Stimulated activated naive CD8-positive, alpha-beta T cell treated with anti-CD3 and anti-CD28 coated beads, Interleukin-15, Interleukin-2, amounts not matched to agents 100 ng/mL and 50 ng/mL, for 24 hours (primary cell): ENCODE data around the gene TRIM3.
"Not testable (repeated sequence)": the region's sequence is repeated elsewhere in the genome, so short reads cannot be mapped to it uniquely, and the experiment has no call there.

ENCODE experiments used
- H3K27ac Mint-ChIP-seq: one replicate; pipeline ENCODE4 v1.8.0; 2021; ENCODE audit warnings: mild to moderate bottlenecking, mixed read lengths
- H3K27me3 Mint-ChIP-seq: one replicate; pipeline ENCODE4 v1.8.0; 2021; ENCODE audit warnings: mixed read lengths
- H3K36me3 Mint-ChIP-seq: one replicate; pipeline ENCODE4 v1.8.0; 2021; ENCODE audit warnings: low read depth, mixed read lengths
- H3K4me1 Mint-ChIP-seq: one replicate; pipeline ENCODE4 v1.8.0; 2021; ENCODE audit warnings: low read depth, mixed read lengths
- H3K4me3 Mint-ChIP-seq: one replicate; pipeline ENCODE4 v1.8.0; 2021; ENCODE audit warnings: mild to moderate bottlenecking, mixed read lengths
- H3K9me3 Mint-ChIP-seq: one replicate; pipeline ENCODE4 v1.8.0; 2021; ENCODE audit warnings: mixed read lengths

TRIM3 gene

DNA sequence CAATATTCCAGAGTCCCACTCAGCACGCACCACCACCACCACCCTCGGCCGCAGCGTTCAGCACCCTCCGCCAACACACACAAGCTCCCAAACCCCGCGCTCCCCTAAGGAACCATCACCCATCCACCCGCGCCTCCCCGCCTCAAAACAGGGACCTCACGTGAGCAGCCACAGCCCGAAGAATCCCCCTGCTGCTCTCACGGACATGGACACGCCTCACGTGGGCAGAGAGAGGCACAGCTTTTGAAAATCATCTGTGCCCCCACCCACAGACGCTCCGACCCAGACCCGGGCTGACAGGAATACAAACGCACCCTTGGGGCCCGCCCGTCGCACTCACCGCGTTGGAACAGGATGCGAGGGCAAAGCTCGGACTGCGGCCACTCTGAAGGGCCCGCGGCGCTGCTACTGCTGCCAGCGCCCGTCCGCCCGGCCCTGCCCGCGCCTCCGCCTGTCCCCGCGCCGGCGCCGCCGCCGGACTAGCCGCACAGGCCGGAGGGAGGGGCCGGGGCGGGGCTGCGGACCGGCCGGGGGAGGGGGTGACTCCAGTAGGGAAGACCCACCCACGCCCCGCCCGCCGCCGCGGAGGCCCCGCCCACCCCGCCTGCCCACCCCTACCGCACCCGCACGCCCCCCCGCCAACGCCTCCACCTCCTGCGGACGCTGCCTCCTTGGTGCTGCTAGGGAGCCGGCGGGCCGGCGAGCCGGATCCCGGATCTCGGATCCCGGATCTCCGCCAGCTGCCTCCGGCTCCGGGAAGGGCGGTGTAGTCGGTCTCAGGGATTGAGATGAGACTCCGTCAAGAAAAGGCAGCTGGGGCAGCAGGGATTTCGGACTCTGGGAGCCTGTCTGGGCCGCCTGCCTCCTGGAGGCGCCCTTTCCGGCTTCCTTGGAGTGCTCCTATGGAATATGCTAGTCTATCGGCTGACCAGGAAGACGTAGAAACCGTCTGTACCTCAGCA is at the start of gene TRIM3:
TSS of gene TRIM3 (minus strand) at position 491 of the 962 bp plus-strand sequence. CDS start 8,246 bp downstream, outside the sequence.
- H3K4me1 Mint-ChIP-seq = peaks cover 12% of the 10 kb centered on the region
- no peaks in the 10 kb centered on the region for H3K27me3 Mint-ChIP-seq
- H3K4me3 Mint-ChIP-seq = peak within 1 kb of the TSS; percentile 81
- H3K9me3 Mint-ChIP-seq = no peaks in the 10 kb centered on the region
- peak within 1 kb of the TSS; percentile 37 for H3K27ac Mint-ChIP-seq
- peaks cover 17% of the 10 kb centered on the region for H3K36me3 Mint-ChIP-seq

DNA sequence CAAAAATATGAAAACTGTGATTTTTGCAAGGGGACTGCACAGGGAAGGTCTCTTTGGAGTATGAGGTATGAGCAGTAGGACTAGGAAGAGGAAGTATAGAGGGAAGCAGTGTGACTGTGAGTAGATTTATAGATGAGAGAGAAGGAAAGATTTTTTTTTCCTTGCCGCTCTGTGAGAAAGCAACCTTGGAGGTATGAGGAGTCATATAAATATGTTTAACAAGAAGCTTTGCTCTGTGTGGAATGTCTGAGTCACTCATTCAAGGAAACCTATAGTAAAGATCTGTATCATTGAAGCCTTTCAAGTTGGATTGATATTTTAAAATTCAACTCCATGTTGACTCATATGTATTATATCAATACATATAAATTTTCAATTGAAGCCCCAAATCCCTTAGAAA is 49.5 kb upstream of the TRIM3 start:
- Mint-ChIP-seq H3K27me3 (no peaks in the 10 kb centered on the region), H3K9me3 (no peaks in the 10 kb centered on the region), H3K27ac (peak overlapping the region; percentile 49), H3K4me3 (no peak overlapping the region), H3K4me1 (peaks cover 45% of the 10 kb centered on the region), H3K36me3 (peaks cover 57% of the 10 kb centered on the region)

- H3K9me3 Mint-ChIP-seq, H3K4me3 Mint-ChIP-seq, H3K27me3 Mint-ChIP-seq: not testable (repeated sequence)
- Mint-ChIP-seq H3K4me1 (peaks cover 40% of the 10 kb centered on the region), H3K27ac (peak overlapping the region; percentile 37), H3K36me3 (peaks cover 63% of the 10 kb centered on the region)
Measured at GRCh38 chr11:6521946-6522345, 48.2 kb upstream of the TRIM3 start.

DNA sequence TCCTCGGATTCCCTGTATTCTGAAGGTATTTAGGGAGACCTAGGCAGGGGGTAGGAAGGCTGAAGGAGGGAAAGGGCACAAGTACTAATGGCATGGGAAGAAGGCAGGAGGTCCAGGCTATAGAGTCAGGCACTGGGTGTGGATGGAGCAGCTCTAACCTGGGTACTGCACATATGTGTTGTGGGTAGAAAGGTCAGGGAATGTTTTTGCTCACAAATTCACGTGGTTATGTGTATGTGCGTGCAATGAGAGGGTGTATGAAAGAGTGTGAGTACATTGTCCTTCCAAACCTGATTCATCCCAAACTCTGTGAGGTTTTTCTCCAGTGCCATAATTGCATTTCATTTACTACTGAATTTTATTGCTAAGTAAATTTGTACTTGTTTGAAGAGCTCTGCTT is 46.5 kb upstream of the TRIM3 start:
- H3K27ac Mint-ChIP-seq = no peak overlapping the region
- H3K27me3 Mint-ChIP-seq = no peaks in the 10 kb centered on the region
- H3K4me1 Mint-ChIP-seq = peaks cover 24% of the 10 kb centered on the region
- no peaks in the 10 kb centered on the region for H3K9me3 Mint-ChIP-seq
- peaks cover 70% of the 10 kb centered on the region for H3K36me3 Mint-ChIP-seq
- no peak overlapping the region for H3K4me3 Mint-ChIP-seq

- Mint-ChIP-seq H3K9me3 (no peaks in the 10 kb centered on the region), H3K4me1 (no peaks in the 10 kb centered on the region), H3K27me3 (no peaks in the 10 kb centered on the region), H3K4me3 (no peak overlapping the region), H3K36me3 (peaks cover 70% of the 10 kb centered on the region), H3K27ac (no peak overlapping the region)
Measured at GRCh38 chr11:6516865-6517264, 43.1 kb upstream of the TRIM3 start.

GRCh38 chr11:6505577-6506240 is 32.0 kb upstream of the TRIM3 start:
- H3K4me1 Mint-ChIP-seq = peaks cover 5% of the 10 kb centered on the region
- no peak overlapping the region for H3K4me3 Mint-ChIP-seq
- H3K9me3 Mint-ChIP-seq = no peaks in the 10 kb centered on the region
- H3K36me3 Mint-ChIP-seq = peaks cover 46% of the 10 kb centered on the region
- no peak overlapping the region for H3K27ac Mint-ChIP-seq
- H3K27me3 Mint-ChIP-seq = no peaks in the 10 kb centered on the region

DNA sequence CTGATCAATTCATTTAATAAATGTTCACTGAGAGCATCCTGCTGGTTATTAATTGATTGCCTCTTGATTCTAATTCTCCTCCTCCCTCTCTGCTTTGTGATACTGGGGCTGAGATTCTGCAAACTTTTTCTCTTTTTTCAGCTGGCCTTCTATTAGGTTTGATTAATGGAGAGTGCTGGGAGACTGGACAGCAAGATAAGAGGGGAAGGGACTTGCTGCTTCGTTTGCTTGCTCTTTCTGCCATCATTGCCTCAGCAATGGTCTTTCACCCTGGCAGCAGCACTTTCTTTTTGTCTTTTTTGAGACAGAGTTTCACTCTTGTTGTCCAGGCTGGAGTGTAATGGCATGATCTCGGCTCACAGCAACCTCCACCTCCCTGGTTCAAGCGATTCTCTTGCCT is 30.4 kb upstream of the TRIM3 start:
- H3K4me3 Mint-ChIP-seq = no peak overlapping the region
- peaks cover 39% of the 10 kb centered on the region for H3K36me3 Mint-ChIP-seq
- H3K27me3 Mint-ChIP-seq = no peaks in the 10 kb centered on the region
- no peaks in the 10 kb centered on the region for H3K9me3 Mint-ChIP-seq
- H3K4me1 Mint-ChIP-seq = peaks cover 5% of the 10 kb centered on the region
- H3K27ac Mint-ChIP-seq = no peak overlapping the region

- H3K27me3 Mint-ChIP-seq = no peaks in the 10 kb centered on the region
- peaks cover 5% of the 10 kb centered on the region for H3K4me1 Mint-ChIP-seq
- no peak overlapping the region for H3K4me3 Mint-ChIP-seq
- H3K36me3 Mint-ChIP-seq = peaks cover 44% of the 10 kb centered on the region
- no peak overlapping the region for H3K27ac Mint-ChIP-seq
- no peaks in the 10 kb centered on the region for H3K9me3 Mint-ChIP-seq
Measured at GRCh38 chr11:6502382-6502781, 28.6 kb upstream of the TRIM3 start.

GRCh38 chr11:6498544-6498943 is 24.8 kb upstream of the TRIM3 start:
- peaks cover 47% of the 10 kb centered on the region for H3K36me3 Mint-ChIP-seq
- no peaks in the 10 kb centered on the region for H3K9me3 Mint-ChIP-seq
- no peak overlapping the region for H3K4me3 Mint-ChIP-seq
- H3K4me1 Mint-ChIP-seq = no peaks in the 10 kb centered on the region
- no peaks in the 10 kb centered on the region for H3K27me3 Mint-ChIP-seq
- no peak overlapping the region for H3K27ac Mint-ChIP-seq

DNA sequence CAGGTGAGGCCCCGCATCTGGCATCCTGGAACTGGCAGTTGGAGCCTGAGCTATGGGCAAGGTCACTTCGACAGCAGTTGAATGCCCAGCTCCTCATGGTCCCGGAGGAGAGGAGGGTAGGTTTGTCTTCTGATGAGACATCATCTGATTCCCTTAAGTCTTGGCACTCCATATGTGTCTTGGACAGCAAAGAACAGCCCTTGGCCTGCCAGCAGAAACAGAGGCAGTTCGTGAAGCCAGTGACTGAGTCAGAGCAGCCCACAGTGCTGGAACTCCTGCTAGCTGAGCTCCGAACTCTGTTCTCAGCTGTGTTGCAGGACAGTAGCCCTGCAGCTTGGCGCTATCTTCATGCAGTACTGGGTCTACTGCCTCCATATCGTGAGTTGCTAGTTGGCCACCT is 24.4 kb upstream of the TRIM3 start:
- Mint-ChIP-seq H3K4me3 (no peak overlapping the region), H3K4me1 (no peaks in the 10 kb centered on the region), H3K27me3 (no peaks in the 10 kb centered on the region), H3K9me3 (no peaks in the 10 kb centered on the region), H3K27ac (no peak overlapping the region), H3K36me3 (peaks cover 46% of the 10 kb centered on the region)

DNA sequence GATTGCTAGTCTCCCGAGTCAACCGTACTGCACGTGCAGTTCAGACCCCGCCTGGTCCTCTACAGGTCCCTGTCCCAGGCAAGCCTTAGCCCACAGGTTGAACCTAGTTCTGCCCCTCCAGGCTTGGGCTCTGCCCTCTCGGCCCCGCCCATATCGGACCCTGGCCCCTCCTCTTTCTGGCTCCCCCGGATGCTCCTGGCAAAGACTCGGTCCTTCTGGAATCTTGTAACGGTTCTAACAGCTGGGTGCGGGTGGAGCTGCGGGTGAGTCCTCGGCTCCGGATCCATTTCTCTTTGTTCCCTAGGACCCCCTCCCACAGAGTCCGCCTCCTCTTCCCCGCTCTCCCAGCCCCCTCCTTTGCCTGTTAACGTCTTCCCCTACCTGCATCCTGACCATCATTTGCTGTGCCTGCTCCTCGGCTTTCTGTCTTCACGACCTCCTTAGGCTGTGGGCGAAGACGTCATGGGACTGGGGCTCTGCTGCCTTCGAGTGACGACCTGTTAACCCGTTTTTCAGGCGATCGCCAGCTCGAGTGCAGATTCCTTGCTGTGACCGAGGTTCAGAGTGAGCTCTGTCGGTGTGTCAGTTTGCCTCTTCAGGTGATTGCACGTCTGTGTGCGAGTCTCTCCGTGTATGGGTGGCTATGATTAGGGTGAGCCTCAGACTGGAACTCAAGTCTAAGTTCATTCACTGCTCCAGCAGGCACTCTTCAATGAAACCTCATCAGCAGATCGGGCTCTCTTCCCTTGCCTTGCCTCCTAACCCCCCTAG is 23.5 kb upstream of the TRIM3 start, which contains the start of gene DNHD1:
TSS of gene DNHD1 (plus strand) at position 212 of the 771 bp plus-strand sequence. CDS start 936 bp downstream, outside the sequence.
- Mint-ChIP-seq H3K27ac (no peak within 1 kb of the TSS), H3K4me3 (no peak within 1 kb of the TSS), H3K9me3 (no peaks in the 10 kb centered on the region), H3K27me3 (no peaks in the 10 kb centered on the region), H3K36me3 (peaks cover 49% of the 10 kb centered on the region), H3K4me1 (no peaks in the 10 kb centered on the region)

DNA sequence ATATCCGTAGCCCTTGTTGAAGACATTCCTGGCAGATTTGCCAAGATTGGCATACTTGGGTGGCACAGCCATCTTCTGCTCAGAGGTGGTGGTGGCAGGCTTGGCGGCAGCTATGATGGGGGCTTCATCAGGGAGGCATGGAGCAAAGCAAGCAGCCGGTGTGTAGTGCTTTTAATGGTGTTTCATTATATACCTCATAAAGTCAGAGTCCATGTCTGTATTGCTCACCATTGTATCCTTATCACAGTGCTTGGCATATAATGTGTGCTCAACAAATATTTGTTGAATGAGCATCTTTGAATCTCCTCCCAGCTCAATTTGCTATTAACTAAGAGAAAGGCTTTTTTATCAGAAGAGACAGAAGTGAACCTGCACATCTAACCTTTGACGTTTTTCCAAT is 15.6 kb upstream of the TRIM3 start:
- no peaks in the 10 kb centered on the region for H3K9me3 Mint-ChIP-seq

DNA sequence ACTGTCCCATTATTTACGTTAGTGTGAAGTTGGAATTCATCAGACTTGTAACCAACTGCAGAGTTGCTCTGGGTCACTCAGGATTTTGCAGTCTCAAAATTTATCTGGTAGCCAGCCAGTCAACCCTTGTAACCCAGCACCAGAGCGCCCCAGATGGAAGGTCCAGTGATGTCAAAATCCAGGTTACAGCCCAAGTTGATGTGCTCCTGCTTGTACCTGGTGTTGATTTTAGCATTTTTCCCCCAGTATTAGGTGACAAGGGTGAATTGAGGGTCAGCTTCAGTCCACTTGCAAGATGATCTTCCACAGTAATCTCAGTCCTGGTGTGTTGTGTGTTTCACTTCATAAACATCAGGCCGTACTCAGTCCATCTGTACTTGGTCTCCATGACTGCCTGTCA is 15.1 kb upstream of the TRIM3 start:
- no peak overlapping the region for H3K27ac Mint-ChIP-seq
- H3K4me3 Mint-ChIP-seq = no peak overlapping the region
- H3K9me3 Mint-ChIP-seq = no peaks in the 10 kb centered on the region
- peaks cover 39% of the 10 kb centered on the region for H3K36me3 Mint-ChIP-seq
- H3K4me1 Mint-ChIP-seq = peaks cover 11% of the 10 kb centered on the region
- H3K27me3 Mint-ChIP-seq = no peaks in the 10 kb centered on the region

More for the DNA sequence above, 15.6 kb upstream of the TRIM3 start:
- no peaks in the 10 kb centered on the region for H3K27me3 Mint-ChIP-seq
- H3K27ac Mint-ChIP-seq = no peak overlapping the region
- H3K4me3 Mint-ChIP-seq = no peak overlapping the region
- H3K36me3 Mint-ChIP-seq = peaks cover 44% of the 10 kb centered on the region
- H3K4me1 Mint-ChIP-seq = peaks cover 11% of the 10 kb centered on the region

GRCh38 chr11:6488342-6488741 is 14.6 kb upstream of the TRIM3 start:
- Mint-ChIP-seq H3K27ac (peak overlapping the region; percentile 51), H3K36me3 (peaks cover 38% of the 10 kb centered on the region), H3K4me1 (peaks cover 14% of the 10 kb centered on the region), H3K4me3 (no peak overlapping the region), H3K27me3 (no peaks in the 10 kb centered on the region), H3K9me3 (no peaks in the 10 kb centered on the region)

DNA sequence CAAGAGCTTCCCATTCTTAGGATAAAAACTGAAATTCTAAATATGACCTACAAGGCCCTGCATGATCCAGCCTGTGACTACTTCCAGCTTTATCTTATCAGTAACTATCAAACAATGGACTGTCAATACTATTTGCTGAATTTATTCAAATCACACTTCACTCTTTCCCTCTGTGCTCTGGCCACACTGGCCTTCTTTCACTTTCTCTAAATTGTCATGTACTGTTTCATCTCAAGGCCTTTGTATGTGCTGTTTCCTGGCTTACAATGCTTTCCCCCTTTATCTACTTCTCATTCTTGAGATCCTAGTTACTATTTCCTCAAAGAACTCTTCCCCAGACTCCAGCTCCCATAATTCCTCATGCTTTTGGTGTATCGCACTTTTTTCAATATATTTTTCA is 13.2 kb upstream of the TRIM3 start:
- no peak overlapping the region for H3K4me3 Mint-ChIP-seq
- peaks cover 38% of the 10 kb centered on the region for H3K36me3 Mint-ChIP-seq
- H3K27me3 Mint-ChIP-seq = no peaks in the 10 kb centered on the region
- peaks cover 27% of the 10 kb centered on the region for H3K4me1 Mint-ChIP-seq
- H3K9me3 Mint-ChIP-seq = no peaks in the 10 kb centered on the region
- H3K27ac Mint-ChIP-seq = no peak overlapping the region
